GM12872 (cell line): ENCODE data around the gene PSG2.
"Not testable (repeated sequence)": the region's sequence is repeated elsewhere in the genome, so short reads cannot be mapped to it uniquely, and the experiment has no call there.

Experiments
- TF ChIP-seq, protein P1 (sequence below): IDR thresholded peaks from 3 replicates; pipeline ENCODE4 v1.5.1; 2011; ENCODE audit warnings: low read depth, mild to moderate bottlenecking, low read length, moderate library complexity; ENCODE audit not compliant: insufficient read depth

PSG2 gene

GRCh38 chr19:43078311-43078710 lies 4.2 kb downstream of the PSG2 start:
- TF ChIP-seq, protein P1, sequence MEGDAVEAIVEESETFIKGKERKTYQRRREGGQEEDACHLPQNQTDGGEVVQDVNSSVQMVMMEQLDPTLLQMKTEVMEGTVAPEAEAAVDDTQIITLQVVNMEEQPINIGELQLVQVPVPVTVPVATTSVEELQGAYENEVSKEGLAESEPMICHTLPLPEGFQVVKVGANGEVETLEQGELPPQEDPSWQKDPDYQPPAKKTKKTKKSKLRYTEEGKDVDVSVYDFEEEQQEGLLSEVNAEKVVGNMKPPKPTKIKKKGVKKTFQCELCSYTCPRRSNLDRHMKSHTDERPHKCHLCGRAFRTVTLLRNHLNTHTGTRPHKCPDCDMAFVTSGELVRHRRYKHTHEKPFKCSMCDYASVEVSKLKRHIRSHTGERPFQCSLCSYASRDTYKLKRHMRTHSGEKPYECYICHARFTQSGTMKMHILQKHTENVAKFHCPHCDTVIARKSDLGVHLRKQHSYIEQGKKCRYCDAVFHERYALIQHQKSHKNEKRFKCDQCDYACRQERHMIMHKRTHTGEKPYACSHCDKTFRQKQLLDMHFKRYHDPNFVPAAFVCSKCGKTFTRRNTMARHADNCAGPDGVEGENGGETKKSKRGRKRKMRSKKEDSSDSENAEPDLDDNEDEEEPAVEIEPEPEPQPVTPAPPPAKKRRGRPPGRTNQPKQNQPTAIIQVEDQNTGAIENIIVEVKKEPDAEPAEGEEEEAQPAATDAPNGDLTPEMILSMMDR: no peak

- TF ChIP-seq, protein P1: peak; percentile 29; the same call in 1 of the 3 replicates
Measured at GRCh38 chr19:43031645-43032044, 50.9 kb downstream of the PSG2 start.

- TF ChIP-seq, protein P1: no peak
Measured at GRCh38 chr19:43028866-43029265, 53.6 kb downstream of the PSG2 start.

DNA sequence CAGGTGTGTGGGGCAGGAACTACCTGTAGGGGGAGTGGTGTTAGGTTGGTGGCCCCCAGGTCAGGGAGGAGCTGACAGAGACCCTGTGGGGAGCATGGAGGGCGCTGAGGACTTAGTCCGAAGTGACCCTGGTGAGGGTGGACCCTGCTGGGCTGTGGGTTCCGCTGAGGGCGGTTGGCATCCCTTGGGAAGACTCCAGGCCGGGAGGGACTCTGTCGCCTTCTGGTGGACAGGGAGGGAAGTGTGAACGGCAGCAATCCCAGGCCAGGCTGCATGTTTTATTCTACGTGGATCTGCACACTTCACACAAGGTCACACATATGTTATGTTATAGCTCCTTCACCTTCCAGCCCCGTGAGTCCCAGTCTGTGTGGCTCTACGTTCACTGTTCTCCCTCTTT lies 54.5 kb downstream of the PSG2 start:
- TF ChIP-seq, protein P1: peak; percentile 47

DNA sequence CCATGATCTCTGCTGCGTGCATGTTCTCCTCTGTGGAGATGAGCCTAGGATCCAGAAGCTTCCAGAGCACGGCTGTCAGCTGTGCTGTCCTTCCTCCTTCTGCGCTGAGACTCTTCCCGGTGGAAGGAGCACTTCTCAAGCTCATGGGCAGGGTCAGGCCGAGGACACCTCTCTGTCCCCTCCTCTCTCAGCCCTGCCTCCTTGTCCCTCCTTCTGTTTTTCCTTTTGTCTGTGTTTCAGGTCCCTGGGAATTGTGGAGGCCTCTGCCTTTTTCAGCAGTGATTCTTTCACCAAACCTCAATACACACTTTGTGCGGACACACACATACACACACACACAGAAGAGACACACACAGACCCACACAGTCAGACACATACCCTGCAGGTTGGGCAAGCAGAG lies 56.1 kb downstream of the PSG2 start, which contains the start of gene PSG11:
PSG11 (minus strand) TSS at position 101 of the 400 bp plus-strand sequence; CDS start at position 4, 97 bp downstream.
- TF ChIP-seq, protein P1: not testable (repeated sequence)
